Measurements from ENCODE around the gene CCDC141. TPM values are rescaled to one million over a fixed set of nuclear protein-coding genes. Genes with fewer than 3 reads are reported as not detected.
A peak's percentile ranks its signal among the peaks of the same experiment; 100 is the strongest.
"Not testable (repeated sequence)": the region's sequence is repeated elsewhere in the genome, so short reads cannot be mapped to it uniquely, and the experiment has no call there.

CCDC141 gene
- total and polyA plus RNA-seq, 3 experiments from 2014 or later = 1.6 to 3.9 (median 2.1) TPM

DNA sequence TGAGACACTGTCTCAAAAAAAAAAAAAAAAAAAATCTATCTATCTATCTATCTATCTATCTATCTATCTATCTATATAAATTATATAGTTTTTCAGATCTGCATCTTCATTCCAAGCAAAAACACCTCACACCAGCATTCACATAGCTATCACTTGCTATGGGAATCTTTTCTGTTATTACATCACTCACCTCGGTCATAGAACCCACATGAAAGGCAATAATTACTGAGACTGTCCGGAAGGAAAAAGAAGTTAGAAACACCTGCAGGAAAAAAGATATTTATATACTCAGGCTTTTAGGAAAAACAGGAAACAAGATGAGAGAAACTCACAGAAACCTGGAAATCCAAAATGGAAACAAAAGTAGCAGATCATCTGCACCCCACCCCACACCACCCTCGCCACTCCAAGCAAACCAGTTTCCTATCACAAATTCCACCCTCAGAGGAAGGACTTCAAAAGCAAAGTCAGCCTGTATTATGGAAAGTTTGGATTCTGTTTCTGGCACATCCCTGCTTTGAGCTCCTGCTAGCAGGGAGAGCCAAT lies 21.9 kb upstream of the CCDC141 start:
- Mint-ChIP-seq H3K9me3 (peaks cover 0 to 5% (median 3%) of the 10 kb centered on the region in 5 donors), H3K36me3 (no peaks in the 10 kb centered on the region), H3K4me1 (no peaks in the 10 kb centered on the region), H3K27ac (no peak overlapping the region), H3K4me3 (no peak overlapping the region), H3K27me3 (peaks cover 0 to 4% of the 10 kb centered on the region in 2 donors)
- H3K27ac ChIP-seq (ENCODE audit: low read depth, low read length) = no peak overlapping the region
- H3K4me3 ChIP-seq (ENCODE audit: low read length) = no peak overlapping the region
- ChIA-PET POLR2A (no interaction called here), CTCF (no interaction called here)
- no peaks in the 10 kb centered on the region for H3K36me3 ChIP-seq (ENCODE audit: insufficient read depth, low read length)
- H3K4me1 ChIP-seq (ENCODE audit: insufficient read depth, low read length) = no peaks in the 10 kb centered on the region
- no peaks in the 10 kb centered on the region for H3K9me3 ChIP-seq (ENCODE audit: low read length)
- DNase-seq = no peak
- no peaks in the 10 kb centered on the region for H3K27me3 ChIP-seq (ENCODE audit: insufficient read depth, low read length, poor library complexity, severe bottlenecking)

DNA sequence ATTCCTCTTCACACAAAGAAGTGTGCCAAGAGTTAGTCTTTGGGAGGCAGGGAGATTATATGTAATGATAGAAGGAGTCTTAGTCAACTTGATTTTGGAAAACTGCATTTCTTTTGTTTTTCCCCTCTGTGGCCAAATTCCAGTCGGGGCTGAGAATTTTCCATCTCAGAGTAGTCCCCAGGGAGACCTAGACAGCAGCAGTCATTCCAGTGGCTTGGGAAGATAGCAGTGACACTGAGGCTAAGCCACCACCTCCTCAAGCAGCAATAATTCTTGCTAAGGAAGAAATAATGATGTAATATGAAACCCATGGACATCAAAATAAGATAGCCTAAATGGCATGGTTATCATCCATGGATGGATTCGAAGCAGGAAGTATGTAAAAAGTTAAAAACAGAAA lies 21.0 kb upstream of the CCDC141 start:
- Histone ChIP-seq H3K27ac (ENCODE audit: low read depth, low read length) (no peak overlapping the region), H3K9me3 (ENCODE audit: low read length) (no peaks in the 10 kb centered on the region), H3K27me3 (ENCODE audit: insufficient read depth, low read length, poor library complexity, severe bottlenecking) (no peaks in the 10 kb centered on the region), H3K36me3 (ENCODE audit: insufficient read depth, low read length) (no peaks in the 10 kb centered on the region), H3K4me3 (ENCODE audit: low read length) (no peak overlapping the region), H3K4me1 (ENCODE audit: insufficient read depth, low read length) (no peaks in the 10 kb centered on the region)
- Mint-ChIP-seq H3K9me3 (peaks cover 0 to 3% (median 2%) of the 10 kb centered on the region in 5 donors), H3K36me3 (no peaks in the 10 kb centered on the region), H3K27ac (no peak overlapping the region), H3K27me3 (peaks cover 0 to 4% of the 10 kb centered on the region in 2 donors), H3K4me1 (no peaks in the 10 kb centered on the region), H3K4me3 (no peak overlapping the region)
- ChIA-PET POLR2A (no interaction called here), CTCF (no interaction called here)
- DNase-seq = no peak

DNA sequence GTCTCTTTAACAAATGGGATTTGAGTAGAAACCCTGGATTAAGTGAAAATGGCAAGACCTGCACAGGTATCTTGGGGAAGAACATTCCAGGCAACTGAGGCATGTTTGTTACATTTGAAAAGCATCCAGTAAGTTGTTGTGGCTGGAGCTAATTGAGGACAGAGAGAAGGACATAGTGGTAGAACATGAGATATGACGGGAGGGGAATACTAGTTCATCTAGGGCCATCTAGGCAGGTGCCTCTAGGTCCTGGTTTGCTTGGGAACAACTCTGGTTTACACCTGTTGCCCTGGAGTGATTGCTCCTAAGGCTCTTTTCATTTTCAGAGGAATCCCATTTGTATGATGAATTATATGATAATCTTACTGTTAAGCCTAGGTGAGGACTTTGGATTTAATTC lies 19.7 kb upstream of the CCDC141 start:
- Mint-ChIP-seq H3K27ac (no peak overlapping the region), H3K9me3 (peaks cover 0 to 3% (median 2%) of the 10 kb centered on the region in 5 donors), H3K4me1 (no peaks in the 10 kb centered on the region), H3K36me3 (no peaks in the 10 kb centered on the region), H3K4me3 (no peak overlapping the region), H3K27me3 (peaks cover 0 to 4% of the 10 kb centered on the region in 2 donors)
- Histone ChIP-seq H3K36me3 (ENCODE audit: insufficient read depth, low read length) (no peaks in the 10 kb centered on the region), H3K27ac (ENCODE audit: low read depth, low read length) (no peak overlapping the region), H3K4me1 (ENCODE audit: insufficient read depth, low read length) (no peaks in the 10 kb centered on the region), H3K4me3 (ENCODE audit: low read length) (no peak overlapping the region), H3K9me3 (ENCODE audit: low read length) (no peaks in the 10 kb centered on the region), H3K27me3 (ENCODE audit: insufficient read depth, low read length, poor library complexity, severe bottlenecking) (no peaks in the 10 kb centered on the region)
- DNase-seq = no peak
- ChIA-PET CTCF (no interaction called here), POLR2A (no interaction called here)

DNA sequence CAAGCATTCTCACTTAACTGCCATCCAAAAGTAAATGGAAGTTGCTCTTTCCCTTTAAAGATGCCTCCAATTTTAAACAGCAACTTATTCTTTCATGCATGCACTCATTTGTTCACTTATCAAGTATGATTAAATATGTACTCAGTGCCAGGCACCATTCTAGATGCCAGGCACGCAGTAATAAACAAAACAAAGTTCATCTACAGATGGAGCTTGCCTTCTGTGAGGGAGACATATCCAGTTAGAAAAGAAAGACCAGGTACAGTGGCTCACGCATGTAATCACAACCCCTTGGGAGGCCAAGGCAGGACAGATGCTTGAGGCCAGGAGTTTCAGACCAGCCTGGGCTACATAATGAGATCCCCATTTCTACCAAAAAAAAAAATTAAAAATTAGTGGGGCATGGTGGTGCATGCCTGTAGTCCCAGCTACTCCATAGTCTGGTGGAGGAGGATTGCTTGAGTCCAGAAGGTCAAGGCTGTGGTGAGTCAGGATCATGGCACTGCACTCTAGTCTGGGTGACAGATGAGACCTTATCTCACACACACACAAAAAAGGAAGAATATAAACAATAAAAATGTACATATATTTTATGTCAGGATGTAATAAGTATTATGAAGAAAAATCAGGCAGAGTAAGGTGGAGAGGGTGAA lies 19.2 kb upstream of the CCDC141 start:
- ChIA-PET CTCF (no interaction called here), POLR2A (no interaction called here)
- Mint-ChIP-seq H3K27ac (no peak overlapping the region), H3K36me3 (no peaks in the 10 kb centered on the region), H3K9me3 (peaks cover 0 to 3% (median 2%) of the 10 kb centered on the region in 5 donors), H3K27me3 (peaks cover 0 to 4% of the 10 kb centered on the region in 2 donors), H3K4me3 (no peak overlapping the region), H3K4me1 (no peaks in the 10 kb centered on the region)
- Histone ChIP-seq H3K4me1 (ENCODE audit: insufficient read depth, low read length) (no peaks in the 10 kb centered on the region), H3K4me3 (ENCODE audit: low read length) (no peak overlapping the region), H3K27me3 (ENCODE audit: insufficient read depth, low read length, poor library complexity, severe bottlenecking) (no peaks in the 10 kb centered on the region), H3K36me3 (ENCODE audit: insufficient read depth, low read length) (no peaks in the 10 kb centered on the region), H3K9me3 (ENCODE audit: low read length) (no peaks in the 10 kb centered on the region), H3K27ac (ENCODE audit: low read depth, low read length) (no peak overlapping the region)
- no peak for DNase-seq

DNA sequence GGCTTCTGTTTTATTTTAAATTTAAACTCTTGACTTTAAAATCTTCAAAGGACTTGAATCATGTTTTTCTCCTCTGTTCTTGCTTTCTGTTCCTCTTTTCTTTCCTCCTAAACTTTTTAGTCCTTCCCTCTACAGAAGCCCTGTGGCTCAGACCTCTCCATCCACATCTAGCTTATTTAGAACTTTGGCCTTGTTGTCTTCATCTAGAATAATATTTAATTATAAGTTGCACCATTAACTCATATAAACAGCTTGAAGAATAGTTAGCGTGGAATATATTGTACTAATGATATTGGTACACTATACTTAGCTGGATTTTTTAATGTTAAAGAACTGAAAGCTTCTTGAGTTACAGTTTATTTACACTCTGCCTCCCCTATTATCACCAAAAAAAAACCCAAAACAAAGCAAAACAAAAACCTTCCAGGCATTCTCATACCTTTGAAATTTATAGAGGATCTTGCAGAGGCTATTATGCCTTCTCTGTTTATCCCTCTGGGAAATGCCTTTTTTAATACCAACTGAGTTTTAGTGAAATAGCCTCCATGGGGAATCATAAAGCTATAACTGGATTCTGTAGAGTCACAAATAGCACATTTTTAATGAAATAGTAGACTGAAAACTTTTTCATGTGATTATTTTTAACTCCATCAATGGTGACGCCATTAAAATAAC lies 9.2 kb upstream of the CCDC141 start:
- Histone ChIP-seq H3K27me3 (ENCODE audit: insufficient read depth, low read length, poor library complexity, severe bottlenecking) (no peaks in the 10 kb centered on the region), H3K4me3 (ENCODE audit: low read length) (no peak overlapping the region), H3K4me1 (ENCODE audit: insufficient read depth, low read length) (no peaks in the 10 kb centered on the region), H3K27ac (ENCODE audit: low read depth, low read length) (no peak overlapping the region), H3K36me3 (ENCODE audit: insufficient read depth, low read length) (no peaks in the 10 kb centered on the region), H3K9me3 (ENCODE audit: low read length) (no peaks in the 10 kb centered on the region)
- Mint-ChIP-seq H3K4me1 (no peaks in the 10 kb centered on the region), H3K27ac (no peak overlapping the region), H3K9me3 (peaks cover 0 to 4% (median 1%) of the 10 kb centered on the region in 5 donors), H3K27me3 (peaks cover 0 to 1% of the 10 kb centered on the region in 2 donors), H3K4me3 (no peak overlapping the region), H3K36me3 (no peaks in the 10 kb centered on the region)
- ChIA-PET CTCF (no interaction called here), POLR2A (no interaction called here)
- no peak for DNase-seq

DNA sequence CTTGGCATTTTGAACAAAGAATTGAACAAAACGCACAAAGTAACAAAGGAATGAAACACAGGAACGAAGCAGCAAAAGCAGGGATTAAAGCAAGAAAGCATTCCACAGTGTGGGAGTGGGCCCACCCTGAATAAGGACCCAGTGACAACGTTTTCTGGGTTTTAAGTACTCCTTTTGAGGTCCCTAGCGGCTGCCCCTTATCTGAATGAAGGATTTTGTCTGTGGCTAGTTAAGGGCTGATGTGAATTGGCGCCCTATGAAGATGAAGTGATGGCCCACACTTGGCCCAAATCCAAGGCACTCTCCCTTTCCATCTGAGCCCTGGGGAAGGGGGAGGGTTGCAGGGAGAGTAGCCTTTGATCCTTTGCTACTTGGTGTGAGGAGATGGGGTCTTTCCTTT lies 7.8 kb upstream of the CCDC141 start:
- H3K27ac Mint-ChIP-seq = peak overlapping the region in 2 of 8 donors; percentile 33 to 52
- no peaks in the 10 kb centered on the region for H3K4me1 Mint-ChIP-seq
- no peak overlapping the region for H3K4me3 Mint-ChIP-seq
- ChIA-PET POLR2A (no interaction called here), CTCF (no interaction called here)
- H3K36me3 Mint-ChIP-seq = no peaks in the 10 kb centered on the region
- Histone ChIP-seq H3K4me1 (ENCODE audit: insufficient read depth, low read length) (no peaks in the 10 kb centered on the region), H3K36me3 (ENCODE audit: insufficient read depth, low read length) (no peaks in the 10 kb centered on the region), H3K27me3 (ENCODE audit: insufficient read depth, low read length, poor library complexity, severe bottlenecking) (no peaks in the 10 kb centered on the region), H3K4me3 (ENCODE audit: low read length) (no peak overlapping the region), H3K9me3 (ENCODE audit: low read length) (no peaks in the 10 kb centered on the region), H3K27ac (ENCODE audit: low read depth, low read length) (no peak overlapping the region)
- H3K9me3 Mint-ChIP-seq = peaks cover 0 to 4% (median 1%) of the 10 kb centered on the region in 5 donors
- no peak for DNase-seq
- H3K27me3 Mint-ChIP-seq = peaks cover 0 to 1% of the 10 kb centered on the region in 2 donors

DNA sequence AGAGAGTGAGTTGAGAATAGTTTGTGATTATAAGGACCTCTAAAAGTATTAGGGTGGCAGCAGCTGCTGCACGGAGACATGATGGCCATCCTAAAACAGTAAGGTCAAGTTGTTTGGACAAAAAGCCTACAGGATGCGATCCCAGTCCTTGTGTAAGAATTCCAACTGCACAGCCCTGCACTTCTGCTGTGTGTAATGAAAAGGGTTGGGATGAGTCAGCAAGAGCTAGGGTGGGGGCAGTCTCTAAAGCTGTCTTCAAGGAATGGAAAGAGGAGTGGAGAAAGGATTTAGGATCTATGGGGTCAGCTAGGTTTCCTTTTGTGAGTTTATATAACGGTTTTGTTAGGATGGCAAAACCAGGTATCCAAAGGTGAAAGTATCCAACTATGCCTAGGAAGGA lies 3.6 kb upstream of the CCDC141 start:
- H3K4me3 Mint-ChIP-seq; DNase-seq; H3K27me3 ChIP-seq (ENCODE audit: insufficient read depth, low read length, poor library complexity, severe bottlenecking); CTCF ChIA-PET; H3K36me3 Mint-ChIP-seq; H3K4me1 ChIP-seq (ENCODE audit: insufficient read depth, low read length); H3K27ac Mint-ChIP-seq; H3K9me3 Mint-ChIP-seq; H3K4me3 ChIP-seq (ENCODE audit: low read length); POLR2A ChIA-PET; H3K36me3 ChIP-seq (ENCODE audit: insufficient read depth, low read length); H3K27me3 Mint-ChIP-seq; H3K27ac ChIP-seq (ENCODE audit: low read depth, low read length); H3K9me3 ChIP-seq (ENCODE audit: low read length): not testable (repeated sequence)
- H3K4me1 Mint-ChIP-seq = peaks cover 11 to 20% (median 17%) of the 10 kb centered on the region in 3 donors

DNA sequence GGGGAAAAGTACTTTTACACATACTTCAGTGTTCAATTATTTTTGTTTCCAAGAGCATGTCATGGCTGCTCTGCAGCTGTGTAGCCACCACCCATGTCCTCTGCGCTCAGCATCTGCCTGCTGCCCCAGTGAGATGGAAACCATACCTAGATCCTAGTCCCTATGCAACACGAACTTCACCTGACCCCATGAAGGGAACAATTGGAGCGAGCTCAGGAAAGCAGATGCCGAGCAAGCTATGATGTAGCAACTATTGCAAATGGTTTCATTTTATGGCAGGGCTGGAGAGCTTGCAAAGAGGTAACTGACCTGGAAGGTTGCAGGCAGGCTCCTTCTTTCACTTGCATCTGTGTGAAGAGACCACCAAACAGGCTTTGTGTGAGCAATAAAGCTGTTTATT lies 1.3 kb upstream of the CCDC141 start:
- Mint-ChIP-seq H3K9me3 (peaks cover 0 to 1% (median 0%) of the 10 kb centered on the region in 5 donors), H3K36me3 (peaks cover 0 to 2% (median 0%) of the 10 kb centered on the region in 3 donors), H3K27ac (no peak overlapping the region), H3K4me1 (peaks cover 21 to 43% (median 34%) of the 10 kb centered on the region in 3 donors), H3K27me3 (peaks cover 0 to 3% of the 10 kb centered on the region in 2 donors), H3K4me3 (no peak overlapping the region)
- Histone ChIP-seq H3K4me3 (ENCODE audit: low read length) (no peak overlapping the region), H3K9me3 (ENCODE audit: low read length) (no peaks in the 10 kb centered on the region), H3K27me3 (ENCODE audit: insufficient read depth, low read length, poor library complexity, severe bottlenecking) (no peaks in the 10 kb centered on the region), H3K4me1 (ENCODE audit: insufficient read depth, low read length) (peaks cover 15% of the 10 kb centered on the region), H3K27ac (ENCODE audit: low read depth, low read length) (no peak overlapping the region), H3K36me3 (ENCODE audit: insufficient read depth, low read length) (no peaks in the 10 kb centered on the region)
- DNase-seq = no peak
- ChIA-PET POLR2A (no interaction called here), CTCF (no interaction called here)

Data from CD8-positive, alpha-beta memory T cell (primary cell).